IPS-18c (cell line): ENCODE data around the gene PROKR1.

Experiments
- H3K4me3 ChIP-seq: 2 replicates; pipeline ENCODE4 v1.7.0; 2013; ENCODE audit warnings: low read depth, mild to moderate bottlenecking, low read length, moderate library complexity; ENCODE audit not compliant: insufficient read depth
- H3K9me3 ChIP-seq: one replicate; pipeline ENCODE4 v1.6.1; 2013; ENCODE audit warnings: mild to moderate bottlenecking, low read length, moderate library complexity; ENCODE audit not compliant: control insufficient read depth, insufficient read depth

PROKR1 gene

GRCh38 chr2:68684197-68684596, 40.8 kb downstream of the PROKR1 start:
- Histone ChIP-seq H3K9me3 (peaks cover 5% of the 10 kb centered on the region), H3K4me3 (no peak overlapping the region)

GRCh38 chr2:68686178-68686577, 42.8 kb downstream of the PROKR1 start:
- H3K9me3 ChIP-seq = peaks cover 5% of the 10 kb centered on the region
- H3K4me3 ChIP-seq = no peak overlapping the region

GRCh38 chr2:68687018-68687417, 43.6 kb downstream of the PROKR1 start:
- Histone ChIP-seq H3K4me3 (no peak overlapping the region), H3K9me3 (peaks cover 5% of the 10 kb centered on the region)

GRCh38 chr2:68689553-68690537, 46.5 kb downstream of the PROKR1 start:
- Histone ChIP-seq H3K4me3 (no peak overlapping the region), H3K9me3 (peaks cover 5% of the 10 kb centered on the region)

GRCh38 chr2:68690851-68691250, 47.5 kb downstream of the PROKR1 start:
- no peak overlapping the region for H3K4me3 ChIP-seq
- H3K9me3 ChIP-seq = peaks cover 3% of the 10 kb centered on the region

- no peaks in the 10 kb centered on the region for H3K9me3 ChIP-seq
- no peak overlapping the region for H3K4me3 ChIP-seq
Observed at GRCh38 chr2:68692511-68692910, 49.1 kb downstream of the PROKR1 start.

GRCh38 chr2:68693951-68694350, 50.6 kb downstream of the PROKR1 start:
- Histone ChIP-seq H3K4me3 (no peak overlapping the region), H3K9me3 (no peaks in the 10 kb centered on the region)

- Histone ChIP-seq H3K9me3 (peaks cover 2% of the 10 kb centered on the region), H3K4me3 (no peak overlapping the region)
Observed at GRCh38 chr2:68695971-68696370, 52.6 kb downstream of the PROKR1 start.

- H3K4me3 ChIP-seq = no peak overlapping the region
- H3K9me3 ChIP-seq = peaks cover 2% of the 10 kb centered on the region
Observed at GRCh38 chr2:68696554-68696953, 53.2 kb downstream of the PROKR1 start.

GRCh38 chr2:68698567-68699377, 55.4 kb downstream of the PROKR1 start:
- no peak overlapping the region for H3K4me3 ChIP-seq

GRCh38 chr2:68700560-68700959, 57.2 kb downstream of the PROKR1 start:
- peaks cover 2% of the 10 kb centered on the region for H3K9me3 ChIP-seq
- H3K4me3 ChIP-seq = no peak overlapping the region

More at GRCh38 chr2:68698567-68699377, 55.4 kb downstream of the PROKR1 start:
- peaks cover 2% of the 10 kb centered on the region for H3K9me3 ChIP-seq

- Histone ChIP-seq H3K9me3 (no peaks in the 10 kb centered on the region), H3K4me3 (no peak overlapping the region)
Observed at GRCh38 chr2:68706637-68707036, 63.3 kb downstream of the PROKR1 start.
